Measurements from ENCODE around the gene MAPK11. TPM values are rescaled to one million over a fixed set of nuclear protein-coding genes. Genes with fewer than 3 reads are reported as not detected.

Gene MAPK11
- total RNA-seq, 1 experiment from 2014 or later = 14.3 TPM

GRCh38 chr22:50289151-50289941 is 19.2 kb upstream of the MAPK11 start:
- no peaks in the 10 kb centered on the region for H3K9me3 Mint-ChIP-seq (ENCODE audit: low read depth, unreplicated experiment)
- no TSS peak for BruUV-seq (replicated peaks)
- peaks cover 68% of the 10 kb centered on the region for H3K36me3 Mint-ChIP-seq (ENCODE audit: insufficient read depth, unreplicated experiment)
- peaks cover 25% of the 10 kb centered on the region for H3K4me1 Mint-ChIP-seq (ENCODE audit: low read depth, unreplicated experiment)
- TF ChIP-seq CTCF (IDR thresholded peaks at IDR 0.05; ENCODE audit: unreplicated experiment) = no peak
- intact Hi-C loops (cut with micrococcal nuclease; ENCODE audit: unreplicated experiment) = no loop called here
- no peaks in the 10 kb centered on the region for H3K27me3 Mint-ChIP-seq (ENCODE audit: unreplicated experiment)
- H3K4me3 Mint-ChIP-seq (ENCODE audit: low read depth, unreplicated experiment) = no peak overlapping the region
- CTCF ChIA-PET = no interaction called here
- no peak overlapping the region for H3K27ac Mint-ChIP-seq (ENCODE audit: unreplicated experiment)
- DNase-seq = no peak

GRCh38 chr22:50287731-50288130 is 17.6 kb upstream of the MAPK11 start:
- Mint-ChIP-seq H3K4me3 (ENCODE audit: low read depth, unreplicated experiment) (no peak overlapping the region), H3K4me1 (ENCODE audit: low read depth, unreplicated experiment) (peaks cover 25% of the 10 kb centered on the region), H3K9me3 (ENCODE audit: low read depth, unreplicated experiment) (no peaks in the 10 kb centered on the region), H3K36me3 (ENCODE audit: insufficient read depth, unreplicated experiment) (peaks cover 77% of the 10 kb centered on the region), H3K27ac (ENCODE audit: unreplicated experiment) (peak overlapping the region; percentile 39), H3K27me3 (ENCODE audit: unreplicated experiment) (no peaks in the 10 kb centered on the region)
- no peak for TF ChIP-seq CTCF (IDR thresholded peaks at IDR 0.05; ENCODE audit: unreplicated experiment)
- no peak for DNase-seq
- intact Hi-C loops (cut with micrococcal nuclease; ENCODE audit: unreplicated experiment) = no loop called here
- CTCF ChIA-PET = no interaction called here
- BruUV-seq (replicated peaks) = no TSS peak

- Mint-ChIP-seq H3K4me3 (ENCODE audit: low read depth, unreplicated experiment) (no peak overlapping the region), H3K4me1 (ENCODE audit: low read depth, unreplicated experiment) (peaks cover 15% of the 10 kb centered on the region), H3K36me3 (ENCODE audit: insufficient read depth, unreplicated experiment) (peaks cover 77% of the 10 kb centered on the region), H3K9me3 (ENCODE audit: low read depth, unreplicated experiment) (no peaks in the 10 kb centered on the region), H3K27me3 (ENCODE audit: unreplicated experiment) (no peaks in the 10 kb centered on the region), H3K27ac (ENCODE audit: unreplicated experiment) (no peak overlapping the region)
- CTCF ChIA-PET = no interaction called here
- TF ChIP-seq CTCF (IDR thresholded peaks at IDR 0.05; ENCODE audit: unreplicated experiment) = no peak
- intact Hi-C loops (cut with micrococcal nuclease; ENCODE audit: unreplicated experiment) = no loop called here
- BruUV-seq (replicated peaks) = no TSS peak
- no peak for DNase-seq
Observed at GRCh38 chr22:50286701-50287318, 16.6 kb upstream of the MAPK11 start.

- peak overlapping the region; percentile 52 for H3K27ac Mint-ChIP-seq (ENCODE audit: unreplicated experiment)
- no peak for TF ChIP-seq CTCF (IDR thresholded peaks at IDR 0.05; ENCODE audit: unreplicated experiment)
- CTCF ChIA-PET = no interaction called here
- no TSS peak for BruUV-seq (replicated peaks)
- no peak overlapping the region for H3K4me3 Mint-ChIP-seq (ENCODE audit: low read depth, unreplicated experiment)
- peaks cover 10% of the 10 kb centered on the region for H3K4me1 Mint-ChIP-seq (ENCODE audit: low read depth, unreplicated experiment)
- no peaks in the 10 kb centered on the region for H3K27me3 Mint-ChIP-seq (ENCODE audit: unreplicated experiment)
- H3K36me3 Mint-ChIP-seq (ENCODE audit: insufficient read depth, unreplicated experiment) = peaks cover 80% of the 10 kb centered on the region
- no peak for DNase-seq
- intact Hi-C loops (cut with micrococcal nuclease; ENCODE audit: unreplicated experiment) = no loop called here
- no peaks in the 10 kb centered on the region for H3K9me3 Mint-ChIP-seq (ENCODE audit: low read depth, unreplicated experiment)
Observed at GRCh38 chr22:50286275-50286674, 16.1 kb upstream of the MAPK11 start.
